H54 (cell line): Measurements from ENCODE around the gene MIAT.
A peak's percentile ranks its signal among the peaks of the same experiment; 100 is the strongest.

Experiments
- DNase-seq: peaks from one replicate; pipeline ENCODE4 v3.0.0; 2011; ENCODE audit warnings: low spot score, mixed read lengths; ENCODE audit not compliant: insufficient read length
- FAIRE-seq: peaks from 3 replicates; lab custom pipeline; 2011; peaks lifted over from hg19 to GRCh38; lab: Jason Lieb, UNC
- POLR2A ChIP-seq: IDR thresholded peaks from 2 replicates; pipeline ENCODE4 v1.6.1; 2011; ENCODE audit warnings: low read depth, mild to moderate bottlenecking, low read length

MIAT gene

GRCh38 chr22:26669060-26669481 is 11.7 kb downstream of the MIAT start:
- DNase-seq, result no peak
- FAIRE-seq, result no peak
- TF ChIP-seq POLR2A, result no peak

- DNase-seq (no peak), FAIRE-seq (no peak)
- no peak for TF ChIP-seq POLR2A
Measured at GRCh38 chr22:26670459-26670858, 13.1 kb downstream of the MIAT start.

- DNase-seq (no peak), FAIRE-seq (no peak)
- TF ChIP-seq POLR2A, result no peak
Measured at GRCh38 chr22:26671317-26672059, 14.1 kb downstream of the MIAT start.

GRCh38 chr22:26672060-26672471 is 14.7 kb downstream of the MIAT start:
- DNase-seq (no peak), FAIRE-seq (no peak)
- no peak for TF ChIP-seq POLR2A

GRCh38 chr22:26672590-26673468 is 15.4 kb downstream of the MIAT start:
- FAIRE-seq (no peak), DNase-seq (peak; percentile 56)
- TF ChIP-seq POLR2A, result peak; percentile 37; the same call in 1 of the 2 replicates

- no peak for FAIRE-seq
- TF ChIP-seq POLR2A, result no peak
- DNase-seq, result no peak
Measured at GRCh38 chr22:26673486-26673885, 16.1 kb downstream of the MIAT start.

- FAIRE-seq (no peak), DNase-seq (no peak)
- TF ChIP-seq POLR2A, result no peak
Measured at GRCh38 chr22:26674211-26675190, 17.1 kb downstream of the MIAT start.

GRCh38 chr22:26675687-26676268 is 18.4 kb downstream of the MIAT start:
- no peak for TF ChIP-seq POLR2A

GRCh38 chr22:26677217-26677616 is 19.8 kb downstream of the MIAT start:
- no peak for TF ChIP-seq POLR2A
- FAIRE-seq (no peak), DNase-seq (no peak)

More at GRCh38 chr22:26675687-26676268, 18.4 kb downstream of the MIAT start:
- DNase-seq (no peak), FAIRE-seq (no peak)

GRCh38 chr22:26679003-26679629 is 21.7 kb downstream of the MIAT start:
- DNase-seq, result peak; percentile 36
- TF ChIP-seq POLR2A, result no peak
- FAIRE-seq, result no peak

- TF ChIP-seq POLR2A, result no peak
- DNase-seq (no peak), FAIRE-seq (no peak)
Measured at GRCh38 chr22:26680485-26680884, 23.1 kb downstream of the MIAT start.

GRCh38 chr22:26681395-26681821 is 24.0 kb downstream of the MIAT start:
- TF ChIP-seq POLR2A, result no peak
- DNase-seq (no peak), FAIRE-seq (no peak)
